ENCODE data around the gene PHACTR2.

DNA sequence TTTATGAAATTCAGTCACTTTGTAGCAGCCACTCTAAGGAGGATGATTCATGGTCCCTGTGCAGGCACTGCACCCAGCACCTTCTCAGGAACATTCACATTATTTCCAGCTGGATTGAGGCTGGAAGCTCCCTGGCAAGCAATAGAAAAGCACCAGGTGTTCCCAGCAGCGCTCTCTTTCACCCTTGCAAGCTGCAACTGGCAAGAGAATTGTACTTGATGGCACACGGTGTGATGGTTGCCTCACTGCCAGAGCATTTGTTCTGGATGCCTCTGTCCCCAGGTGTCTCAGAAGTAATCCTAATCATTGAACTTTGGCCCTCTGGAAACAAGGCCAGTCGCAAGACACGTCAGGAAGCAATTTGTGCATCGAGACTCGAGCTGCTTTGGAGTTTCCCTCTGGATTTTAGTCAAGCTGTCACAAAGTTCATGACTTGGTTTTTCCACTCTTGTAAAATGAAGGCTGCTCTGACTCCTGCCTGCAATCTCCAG lies 24.9 kb upstream of the PHACTR2 start:
- TF ChIP-seq, protein P1, sequence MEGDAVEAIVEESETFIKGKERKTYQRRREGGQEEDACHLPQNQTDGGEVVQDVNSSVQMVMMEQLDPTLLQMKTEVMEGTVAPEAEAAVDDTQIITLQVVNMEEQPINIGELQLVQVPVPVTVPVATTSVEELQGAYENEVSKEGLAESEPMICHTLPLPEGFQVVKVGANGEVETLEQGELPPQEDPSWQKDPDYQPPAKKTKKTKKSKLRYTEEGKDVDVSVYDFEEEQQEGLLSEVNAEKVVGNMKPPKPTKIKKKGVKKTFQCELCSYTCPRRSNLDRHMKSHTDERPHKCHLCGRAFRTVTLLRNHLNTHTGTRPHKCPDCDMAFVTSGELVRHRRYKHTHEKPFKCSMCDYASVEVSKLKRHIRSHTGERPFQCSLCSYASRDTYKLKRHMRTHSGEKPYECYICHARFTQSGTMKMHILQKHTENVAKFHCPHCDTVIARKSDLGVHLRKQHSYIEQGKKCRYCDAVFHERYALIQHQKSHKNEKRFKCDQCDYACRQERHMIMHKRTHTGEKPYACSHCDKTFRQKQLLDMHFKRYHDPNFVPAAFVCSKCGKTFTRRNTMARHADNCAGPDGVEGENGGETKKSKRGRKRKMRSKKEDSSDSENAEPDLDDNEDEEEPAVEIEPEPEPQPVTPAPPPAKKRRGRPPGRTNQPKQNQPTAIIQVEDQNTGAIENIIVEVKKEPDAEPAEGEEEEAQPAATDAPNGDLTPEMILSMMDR (IDR thresholded peaks at IDR 0.05), result no peak
- TF ChIP-seq POLR2A (IDR thresholded peaks at IDR 0.05), result no peak

Measured in thyroid gland (tissue), 4 donors.